LNCAP (cell line): Measurements from ENCODE around the gene NAT9.

ENCODE experiments used
- CTCF ChIP-seq: fragments of 450-650 bp; IDR thresholded peaks from 2 replicates; pipeline ENCODE4 v1.5.1; 2017; ENCODE audit warnings: mild to moderate bottlenecking

Gene NAT9

GRCh38 chr17:74818291-74818938 lies 42.3 kb upstream of the NAT9 start:
- no peak for TF ChIP-seq CTCF

- no peak for TF ChIP-seq CTCF
Observed at GRCh38 chr17:74816905-74817620, 40.9 kb upstream of the NAT9 start.

GRCh38 chr17:74815550-74816370 lies 39.6 kb upstream of the NAT9 start:
- no peak for TF ChIP-seq CTCF

- no peak for TF ChIP-seq CTCF
Observed at GRCh38 chr17:74815067-74815466, 38.9 kb upstream of the NAT9 start.

GRCh38 chr17:74814453-74814852 lies 38.3 kb upstream of the NAT9 start:
- no peak for TF ChIP-seq CTCF

- TF ChIP-seq CTCF, result no peak
Observed at GRCh38 chr17:74812109-74813009, 36.2 kb upstream of the NAT9 start.
